Adipocyte (in vitro differentiated cells): Measurements from ENCODE around the gene RND2.

Source experiments
- DNase-seq: peaks from one replicate; pipeline ENCODE4 v3.0.0-alpha.2; 2015; ENCODE audit warnings: low read depth
- H3K27me3 ChIP-seq: replicated peaks from 2 replicates; pipeline ENCODE4 v1.7.0; 2013; ENCODE audit warnings: mild to moderate bottlenecking, low read length, moderate library complexity; ENCODE audit not compliant: control insufficient read depth, insufficient read depth
- H3K36me3 ChIP-seq: 2 replicates; pipeline ENCODE4 v1.7.0; 2013; ENCODE audit warnings: low read length, mild to moderate bottlenecking, moderate library complexity; ENCODE audit not compliant: control insufficient read depth, insufficient read depth, severe bottlenecking
- H3K4me1 ChIP-seq: 2 replicates; pipeline ENCODE4 v1.7.0; 2013; ENCODE audit warnings: mild to moderate bottlenecking, low read length, moderate library complexity; ENCODE audit not compliant: control insufficient read depth, insufficient read depth
- H3K4me3 ChIP-seq: 2 replicates; pipeline ENCODE4 v1.7.0; 2013; ENCODE audit warnings: mild to moderate bottlenecking, low read length, moderate library complexity
- H3K9ac ChIP-seq: 2 replicates; pipeline ENCODE4 v1.7.0; 2013; ENCODE audit warnings: mild to moderate bottlenecking, low read length, moderate library complexity
- H3K9me3 ChIP-seq: 2 replicates; pipeline ENCODE4 v1.7.0; 2013; ENCODE audit warnings: mild to moderate bottlenecking, low read length, moderate library complexity; ENCODE audit not compliant: control insufficient read depth

RND2 gene

GRCh38 chr17:43020789-43021740 lies 4.0 kb upstream of the RND2 start:
- H3K9ac ChIP-seq = peak overlapping the region; percentile 98
- peak overlapping the region; percentile 99 for H3K4me3 ChIP-seq
- no peaks in the 10 kb centered on the region for H3K9me3 ChIP-seq
- H3K27me3 ChIP-seq = no peaks in the 10 kb centered on the region
- peaks cover 24% of the 10 kb centered on the region for H3K36me3 ChIP-seq
- DNase-seq = peak; percentile 80
- peaks cover 34% of the 10 kb centered on the region for H3K4me1 ChIP-seq

GRCh38 chr17:43021741-43022512 lies 3.1 kb upstream of the RND2 start, which contains the start of gene VAT1:
Gene VAT1, minus strand, starts transcription at chr17:43022385. Its CDS starts 63 bp downstream, at chr17:43022322.
- Histone ChIP-seq H3K36me3 (peaks cover 16% of the 10 kb centered on the region), H3K27me3 (no peaks in the 10 kb centered on the region), H3K4me1 (peaks cover 30% of the 10 kb centered on the region), H3K9me3 (no peaks in the 10 kb centered on the region), H3K9ac (peak within 1 kb of the TSS; percentile 98), H3K4me3 (peak within 1 kb of the TSS; percentile 99)
- peak; percentile 92 for DNase-seq

- Histone ChIP-seq H3K27me3 (no peaks in the 10 kb centered on the region), H3K36me3 (no peaks in the 10 kb centered on the region), H3K4me1 (peaks cover 14% of the 10 kb centered on the region), H3K9me3 (no peaks in the 10 kb centered on the region), H3K4me3 (no peak overlapping the region), H3K9ac (no peak overlapping the region)
- no peak for DNase-seq
These were observed 243 bp downstream of the RND2 start for GRCh38 chr17:43025290-43025657.

GRCh38 chr17:43025766-43026537 lies 921 bp downstream of the RND2 start:
- no peaks in the 10 kb centered on the region for H3K36me3 ChIP-seq
- no peak for DNase-seq
- no peak overlapping the region for H3K4me3 ChIP-seq
- H3K9me3 ChIP-seq = no peaks in the 10 kb centered on the region
- no peaks in the 10 kb centered on the region for H3K27me3 ChIP-seq
- H3K4me1 ChIP-seq = peaks cover 14% of the 10 kb centered on the region
- H3K9ac ChIP-seq = no peak overlapping the region

- Histone ChIP-seq H3K4me3 (no peak overlapping the region), H3K27me3 (no peaks in the 10 kb centered on the region), H3K9me3 (no peaks in the 10 kb centered on the region), H3K9ac (no peak overlapping the region), H3K36me3 (no peaks in the 10 kb centered on the region), H3K4me1 (peaks cover 14% of the 10 kb centered on the region)
- DNase-seq = no peak
These were observed 1.6 kb downstream of the RND2 start for GRCh38 chr17:43026595-43026994.

- Histone ChIP-seq H3K4me1 (peaks cover 14% of the 10 kb centered on the region), H3K27me3 (no peaks in the 10 kb centered on the region), H3K9me3 (no peaks in the 10 kb centered on the region), H3K9ac (no peak overlapping the region), H3K36me3 (no peaks in the 10 kb centered on the region), H3K4me3 (no peak overlapping the region)
- no peak for DNase-seq
These were observed 2.3 kb downstream of the RND2 start for GRCh38 chr17:43027091-43028032.

- Histone ChIP-seq H3K27me3 (no peaks in the 10 kb centered on the region), H3K4me1 (peaks cover 14% of the 10 kb centered on the region), H3K36me3 (no peaks in the 10 kb centered on the region), H3K9ac (no peak overlapping the region), H3K4me3 (no peak overlapping the region), H3K9me3 (no peaks in the 10 kb centered on the region)
- no peak for DNase-seq
These were observed 3.3 kb downstream of the RND2 start for GRCh38 chr17:43028221-43028861.

GRCh38 chr17:43030137-43030767 lies 5.2 kb downstream of the RND2 start:
- H3K36me3 ChIP-seq = no peaks in the 10 kb centered on the region
- DNase-seq = no peak
- peaks cover 10% of the 10 kb centered on the region for H3K4me1 ChIP-seq
- no peaks in the 10 kb centered on the region for H3K9me3 ChIP-seq
- peaks cover 8% of the 10 kb centered on the region for H3K27me3 ChIP-seq
- H3K4me3 ChIP-seq = no peak overlapping the region
- H3K9ac ChIP-seq = peak overlapping the region; percentile 54

GRCh38 chr17:43031666-43032065 lies 6.6 kb downstream of the RND2 start:
- Histone ChIP-seq H3K9ac (no peak overlapping the region), H3K27me3 (peaks cover 8% of the 10 kb centered on the region), H3K36me3 (no peaks in the 10 kb centered on the region), H3K4me1 (peaks cover 10% of the 10 kb centered on the region), H3K4me3 (no peak overlapping the region), H3K9me3 (no peaks in the 10 kb centered on the region)
- no peak for DNase-seq
